HepG2 (cell line): ENCODE measurements around the gene TSSK2. TPM values are rescaled to one million over a fixed set of nuclear protein-coding genes. Genes with fewer than 3 reads are reported as not detected.
A peak's percentile ranks its signal among the peaks of the same experiment; 100 is the strongest.

Experiments used
- AKAP8 ChIP-seq: sonication (generic); formaldehyde crosslinking; IDR thresholded peaks from 2 replicates; pipeline ENCODE4 v1.5.1; 2020; ENCODE audit warnings: mild to moderate bottlenecking, missing genetic modification reagents
- CENPT ChIP-seq: sonication (generic); formaldehyde crosslinking; IDR thresholded peaks from 2 replicates; pipeline ENCODE4 v1.8.0; 2022; ENCODE audit warnings: low read depth, mild to moderate bottlenecking, moderate library complexity, missing genetic modification reagents
- CHD2 ChIP-seq: IDR thresholded peaks from 2 replicates; pipeline ENCODE4 v1.6.1; 2011; ENCODE audit warnings: low read depth, low read length, improper control_type of control experiment
- FOXC1 ChIP-seq: sonication (generic); formaldehyde crosslinking; IDR thresholded peaks from 2 replicates; pipeline ENCODE4 v1.8.0; 2022; ENCODE audit warnings: mild to moderate bottlenecking, missing genetic modification reagents, borderline replicate concordance
- HDAC2 ChIP-seq: sonication (generic); formaldehyde crosslinking; IDR thresholded peaks from 2 replicates; pipeline ENCODE4 v1.4.0; 2020; ENCODE audit warnings: missing genetic modification reagents
- MAZ ChIP-seq, 2 experiments: sonication (generic) in 1 of 2; formaldehyde crosslinking in 1 of 2; IDR thresholded peaks; 2 replicates each; pipeline versions ENCODE4 v1.5.0 to v1.6.1; 2012 to 2020; ENCODE audit warnings: low read depth in 2 of 2, mild to moderate bottlenecking in 2 of 2, borderline replicate concordance in 1 of 2, improper control_type of control experiment in 1 of 2, low read length in 1 of 2, missing genetic modification reagents in 1 of 2, moderate library complexity in 1 of 2
- MNT ChIP-seq: fragments of 450-650 bp; IDR thresholded peaks from 2 replicates; pipeline ENCODE4 v1.6.1; 2016
- NR2F2 ChIP-seq: IDR thresholded peaks from 2 replicates; pipeline ENCODE4 v1.6.1; 2012; ENCODE audit warnings: low read depth, inconsistent platforms, borderline replicate concordance
- POGK ChIP-seq: sonication (generic); formaldehyde crosslinking; conservative IDR thresholded peaks from 2 replicates; pipeline ENCODE4 v1.8.0; 2022; ENCODE audit warnings: mild to moderate bottlenecking, moderate library complexity, missing genetic modification reagents
- PREB ChIP-seq: sonication (generic); formaldehyde crosslinking; IDR thresholded peaks from 2 replicates; pipeline ENCODE4 v1.4.0; 2020; ENCODE audit warnings: missing genetic modification reagents
- RBM22 ChIP-seq: fragments of 200-400 bp; formaldehyde crosslinking; optimal IDR thresholded peaks from 2 replicates; pipeline ENCODE3; 2017; ENCODE audit warnings: mild to moderate bottlenecking, low read length, moderate library complexity
- RXRA ChIP-seq: sonication (generic); formaldehyde crosslinking; IDR thresholded peaks from 2 replicates; pipeline ENCODE4 v1.5.1; 2020; ENCODE audit warnings: missing genetic modification reagents
- SALL1 ChIP-seq: sonication (generic); formaldehyde crosslinking; IDR thresholded peaks from 2 replicates; pipeline ENCODE4 v1.8.0; 2022; ENCODE audit warnings: mild to moderate bottlenecking, missing genetic modification reagents
- SOX5 ChIP-seq: IDR thresholded peaks from 2 replicates; pipeline ENCODE4 v1.6.1; 2016; ENCODE audit warnings: borderline replicate concordance
- ZBTB7A ChIP-seq: sonication (generic); formaldehyde crosslinking; IDR thresholded peaks from 2 replicates; pipeline ENCODE4 v1.8.0; 2022; ENCODE audit warnings: mild to moderate bottlenecking, missing genetic modification reagents
- ZNF235 ChIP-seq: sonication (generic); formaldehyde crosslinking; IDR thresholded peaks from 2 replicates; pipeline ENCODE4 v1.8.1; 2023; ENCODE audit warnings: mild to moderate bottlenecking, missing genetic modification reagents, borderline replicate concordance
- ZNF709 ChIP-seq: sonication (generic); formaldehyde crosslinking; IDR thresholded peaks from 2 replicates; pipeline ENCODE4 v1.5.0; 2020; ENCODE audit warnings: mild to moderate bottlenecking, missing genetic modification reagents
- ZNF747 ChIP-seq: sonication (generic); formaldehyde crosslinking; IDR thresholded peaks from 2 replicates; pipeline ENCODE4 v1.8.1; 2023; ENCODE audit warnings: missing genetic modification reagents, mild to moderate bottlenecking, borderline replicate concordance
- ZNF776 ChIP-seq: sonication (generic); formaldehyde crosslinking; IDR thresholded peaks from 2 replicates; pipeline ENCODE4 v1.4.0; 2020; ENCODE audit warnings: mild to moderate bottlenecking, missing genetic modification reagents
- ZNF800 ChIP-seq: sonication (generic); formaldehyde crosslinking; IDR thresholded peaks from 2 replicates; pipeline ENCODE4 v1.4.0; 2020; ENCODE audit warnings: missing genetic modification reagents
- ZSCAN25 ChIP-seq: sonication (generic); formaldehyde crosslinking; IDR thresholded peaks from 2 replicates; pipeline ENCODE4 v1.8.0; 2022; ENCODE audit warnings: mild to moderate bottlenecking, missing genetic modification reagents
- ZZZ3 ChIP-seq: sonication (generic); formaldehyde crosslinking; IDR thresholded peaks from 2 replicates; pipeline ENCODE4 v1.4.0; 2020; ENCODE audit warnings: missing genetic modification reagents, mild to moderate bottlenecking, borderline replicate concordance
- polyA plus RNA-seq, 8 experiments: library from polyadenylated mRNA; depleted of rRNA in 3 of 8; stranded (reverse) in 7 of 8; unstranded in 1 of 8; fragments of >200 nt; fragmentation: Illumina TruSeq in 4 of 8; extraction: Trizol in 4 of 8; gene quantifications; 2 replicates each; pipeline versions ENCODE4 v1.2.1 to v1.2.3, GENCODE V29; 2011 to 2016; ENCODE audit warnings: low read depth in 4 of 8, missing spikeins in 1 of 8, mixed read lengths in 1 of 8; ENCODE audit not compliant: insufficient read depth in 1 of 8
- total RNA-seq, 5 experiments: library from RNA; depleted of rRNA; stranded (reverse); fragments of >200 nt; fragmentation: Illumina TruSeq; extraction: Trizol; gene quantifications; 2 replicates each; pipeline ENCODE4 v1.2.3, GENCODE V29; 2016; ENCODE audit warnings: low read depth in 1 of 5

TSSK2 gene
- total and polyA plus RNA-seq, 2 of the 13 experiments (the other 11 are each of a cell fraction or from before 2014, with no cell fraction given): not detected

- 0 out of 2 replicates have a peak, but pooled peaks have one; percentile 9 for TF ChIP-seq SOX5
- TF ChIP-seq ZBTB7A (CRISPR knock-in tag): no peak
- peak; percentile 31; the same call in 1 of the 2 replicates for TF ChIP-seq MNT
- TF ChIP-seq ZNF747 (CRISPR knock-in tag): peak; percentile 56
- TF ChIP-seq ZNF709: peak; percentile 52; the same call in 1 of the 2 replicates
- peak; percentile 59; the same call in 1 of the 2 replicates for TF ChIP-seq RXRA
- peak; percentile 49 for TF ChIP-seq RBM22
- TF ChIP-seq FOXC1 (CRISPR knock-in tag): peak; percentile 35; the same call in 1 of the 2 replicates
- 0 out of 2 replicates have a peak, but pooled peaks have one; percentile 31 for TF ChIP-seq HDAC2 (CRISPR knock-in tag)
- TF ChIP-seq POGK (CRISPR knock-in tag): 0 out of 2 replicates have a peak, but pooled peaks have one; percentile 29
- no peak for TF ChIP-seq ZNF800
- no peak for TF ChIP-seq ZNF235 (CRISPR knock-in tag)
- peak; percentile 39; the same call in 1 of the 2 replicates for TF ChIP-seq SALL1
- no peak for TF ChIP-seq ZZZ3 (CRISPR knock-in tag)
- no peak for TF ChIP-seq MAZ (IDR thresholded peaks at IDR 0.05; ENCODE audit: borderline replicate concordance, low read depth, low read length)
- 0 out of 2 replicates have a peak, but pooled peaks have one; percentile 16 for TF ChIP-seq MAZ (CRISPR knock-in tag; IDR thresholded peaks at IDR 0.05; ENCODE audit: low read depth)
- no peak for TF ChIP-seq ZNF776 (CRISPR knock-in tag)
- TF ChIP-seq CHD2: 0 out of 2 replicates have a peak, but pooled peaks have one; percentile 12
- peak; percentile 7; the same call in 1 of the 2 replicates for TF ChIP-seq NR2F2
- no peak for TF ChIP-seq PREB (CRISPR knock-in tag)
- no peak for TF ChIP-seq ZSCAN25
- TF ChIP-seq CENPT: no peak
- TF ChIP-seq AKAP8 (CRISPR knock-in tag): peak; percentile 96
Observed at GRCh38 chr22:19174106-19175025, 43.3 kb downstream of the TSSK2 start (continued).
